ENCODE data around the gene RNU5B-1. TPM values are rescaled to one million over a fixed set of nuclear protein-coding genes. Genes with fewer than 3 reads are reported as not detected.

Gene RNU5B-1
- total and polyA plus RNA-seq, 12 donors, result 18.2 to 51.0 TPM; not detected in 10

GRCh38 chr15:65333148-65333820, 28.8 kb downstream of the RNU5B-1 start:
- Histone ChIP-seq H3K27ac (no peak overlapping the region), H3K27me3 (peaks cover 0 to 10% (median 0%) of the 10 kb centered on the region in 7 donors), H3K4me1 (no peaks in the 10 kb centered on the region), H3K4me3 (no peak overlapping the region), H3K36me3 (no peaks in the 10 kb centered on the region), H3K9me3 (no peaks in the 10 kb centered on the region)
- ATAC-seq (no peak), DNase-seq (no peak)
- WGBS, 2 donors, result 87 to 89% methylated on average over 16 of the region's 16 CpGs
- no peak for TF ChIP-seq CTCF (IDR thresholded peaks at IDR 0.05)
- intact Hi-C loops (cut with DNase I), result no loop called here

DNA sequence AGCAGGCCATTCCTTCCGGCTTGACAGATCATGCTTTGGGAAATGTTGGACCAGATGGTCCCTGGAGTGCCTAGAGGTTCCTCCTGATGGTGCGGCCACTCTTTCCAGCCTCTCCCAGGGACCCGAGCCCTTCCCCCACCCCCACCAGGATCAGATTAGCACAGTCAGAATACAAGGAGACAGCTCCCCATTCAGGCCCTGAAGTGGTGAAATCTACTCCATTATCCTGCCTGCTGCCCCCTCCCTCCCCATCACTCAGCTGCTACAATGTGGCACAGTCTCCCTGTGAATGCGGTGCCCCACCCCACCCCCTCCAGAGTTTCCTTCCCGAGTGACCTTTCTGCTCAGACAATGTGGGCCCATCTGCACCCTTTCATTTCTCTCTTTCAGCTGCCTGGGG, 29.4 kb downstream of the RNU5B-1 start:
- peaks cover 0 to 10% (median 0%) of the 10 kb centered on the region in 7 donors for H3K27me3 ChIP-seq
- H3K9me3 ChIP-seq, result no peaks in the 10 kb centered on the region
- no peak for DNase-seq
- intact Hi-C loops (cut with DNase I), result no loop called here
- WGBS, 2 donors, result 76 to 77% methylated on average over 5 of the region's 5 CpGs
- no peaks in the 10 kb centered on the region for H3K4me1 ChIP-seq
- ATAC-seq, result no peak
- no peak for TF ChIP-seq CTCF (IDR thresholded peaks at IDR 0.05)
- no peak overlapping the region for H3K4me3 ChIP-seq
- H3K36me3 ChIP-seq, result no peaks in the 10 kb centered on the region
- H3K27ac ChIP-seq, result no peak overlapping the region

- TF ChIP-seq CTCF (IDR thresholded peaks at IDR 0.05), result no peak
- DNase-seq (no peak), ATAC-seq (no peak)
- intact Hi-C loops (cut with DNase I), result loop anchor here in 1 of 10 donors (5.0 kb wide), 1 partner anchor 38 kb away; no protein-coding TSS in a partner anchor
- no peak overlapping the region for H3K27ac ChIP-seq
- no peaks in the 10 kb centered on the region for H3K4me1 ChIP-seq
- H3K9me3 ChIP-seq, result no peaks in the 10 kb centered on the region
- H3K36me3 ChIP-seq, result no peaks in the 10 kb centered on the region
- no peak overlapping the region for H3K4me3 ChIP-seq
- WGBS, 2 donors, result 67 to 73% methylated on average over 20 of the region's 20 CpGs
- peaks cover 0 to 14% (median 0%) of the 10 kb centered on the region in 7 donors for H3K27me3 ChIP-seq
These were observed 30.2 kb downstream of the RNU5B-1 start for GRCh38 chr15:65334586-65335231.

- intact Hi-C loops (cut with DNase I), result loop anchor here in 1 of 10 donors (5.0 kb wide), 1 partner anchor 37 kb away; no protein-coding TSS in a partner anchor
- 93 to 94% methylated on average over 19 of the region's 19 CpGs for WGBS, 2 donors
These were observed 31.0 kb downstream of the RNU5B-1 start for GRCh38 chr15:65335278-65336055.

More at GRCh38 chr15:65335278-65336055, 31.0 kb downstream of the RNU5B-1 start:
- Histone ChIP-seq H3K9me3 (no peaks in the 10 kb centered on the region), H3K36me3 (no peaks in the 10 kb centered on the region), H3K4me1 (peaks cover 0 to 3% (median 0%) of the 10 kb centered on the region in 9 donors), H3K27ac (no peak overlapping the region), H3K27me3 (peaks cover 0 to 14% (median 0%) of the 10 kb centered on the region in 7 donors), H3K4me3 (no peak overlapping the region)
- DNase-seq (no peak), ATAC-seq (no peak)
- TF ChIP-seq CTCF (IDR thresholded peaks at IDR 0.05), result no peak

Data from heart right ventricle (tissue), 16 donors.